Activated CD4-positive, CD25-positive, alpha-beta regulatory T cell (primary cell): ENCODE measurements around the gene GAL3ST3.

Experiments
- DNase-seq, 4 experiments: peaks; one replicate each; lab custom pipeline; 2025; lab: John Stamatoyannopoulos, UW

The GAL3ST3 gene

GRCh38 chr11:66069715-66070603 lies 21.0 kb upstream of the GAL3ST3 start, which contains the start of gene PACS1:
Gene PACS1 (plus strand): TSS chr11:66070272. CDS start chr11:66070487, 215 bp downstream.
- peak; percentile 33 to 72 (median 66) for DNase-seq

- DNase-seq, result peak in 1 of 4 experiments; percentile 21
Measured at GRCh38 chr11:66068923-66069714, 20.2 kb upstream of the GAL3ST3 start.

DNA sequence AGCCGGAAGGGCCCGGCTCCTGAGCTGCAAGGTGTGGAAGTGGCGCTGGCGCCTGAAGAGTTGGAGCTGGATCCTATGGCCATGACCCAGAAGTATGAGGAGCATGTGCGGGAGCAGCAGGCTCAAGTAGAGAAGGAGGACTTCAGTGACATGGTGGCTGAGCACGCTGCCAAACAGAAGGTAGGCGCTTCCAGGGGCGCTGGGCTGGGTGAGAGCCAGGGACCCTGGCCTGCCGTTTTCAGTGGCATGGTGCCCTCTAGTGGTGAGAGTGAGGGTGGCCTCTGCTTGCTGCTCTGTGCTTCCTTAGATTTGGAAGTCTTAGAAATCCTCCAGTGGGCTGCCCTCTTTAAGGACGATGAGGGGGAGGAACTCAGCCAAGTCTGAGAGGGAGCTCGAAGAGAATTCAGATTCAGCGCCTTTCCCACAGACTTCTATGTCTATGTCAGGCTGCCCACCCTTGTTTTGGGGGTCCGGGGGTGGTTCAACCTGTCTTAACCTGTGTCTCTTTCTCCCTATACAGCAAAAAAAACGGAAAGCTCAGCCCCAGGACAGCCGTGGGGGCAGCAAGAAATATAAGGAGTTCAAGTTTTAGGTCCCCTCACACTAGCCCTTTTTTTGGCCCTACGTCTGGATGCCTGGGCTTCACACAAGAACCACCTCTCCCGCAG lies 19.3 kb upstream of the GAL3ST3 start:
- peak; percentile 53 to 65 (median 59) for DNase-seq

DNA sequence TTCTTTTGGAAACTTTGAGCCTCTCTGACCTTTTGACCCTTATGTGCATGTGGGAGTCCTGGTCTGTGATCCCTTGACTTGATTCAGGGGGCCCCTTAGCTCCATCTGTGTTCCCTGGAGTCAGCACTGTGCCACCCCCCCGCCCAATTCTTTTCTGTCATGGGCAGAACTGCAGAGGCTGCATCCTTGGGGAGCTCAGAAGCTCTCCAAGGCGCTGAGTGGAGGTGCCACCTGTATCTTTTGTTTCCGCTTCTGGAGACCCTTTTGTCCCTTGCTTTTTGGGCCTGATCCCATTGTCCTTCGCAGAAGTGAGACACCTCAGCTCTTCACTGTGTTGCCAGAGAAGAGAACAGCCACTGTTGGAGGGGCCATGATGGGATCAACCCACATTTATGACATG lies 18.7 kb upstream of the GAL3ST3 start:
- no peak for DNase-seq

- no peak for DNase-seq
Measured at GRCh38 chr11:66066751-66067150, 17.8 kb upstream of the GAL3ST3 start.

DNA sequence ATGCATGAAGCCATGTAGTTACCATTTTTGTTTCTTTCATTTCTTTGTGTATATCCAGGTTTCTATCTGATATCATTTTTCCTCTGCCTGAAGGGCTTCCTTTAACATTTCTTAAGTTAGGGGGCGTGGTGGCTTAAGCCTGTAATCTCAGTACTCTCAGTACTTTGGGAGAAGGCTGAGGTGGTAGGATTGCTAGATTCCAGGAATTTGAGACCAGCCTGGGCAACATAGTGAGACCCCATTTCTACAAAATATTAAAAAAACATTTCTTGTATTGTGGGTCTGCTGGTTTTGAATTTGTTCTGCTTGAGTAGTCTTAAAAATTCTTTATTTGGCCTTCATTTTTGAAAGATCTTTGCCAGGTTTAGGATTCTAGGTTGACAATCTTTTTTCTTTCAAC lies 15.6 kb upstream of the GAL3ST3 start:
- no peak for DNase-seq

- DNase-seq, result no peak
Measured at GRCh38 chr11:66063900-66064299, 14.9 kb upstream of the GAL3ST3 start.

DNA sequence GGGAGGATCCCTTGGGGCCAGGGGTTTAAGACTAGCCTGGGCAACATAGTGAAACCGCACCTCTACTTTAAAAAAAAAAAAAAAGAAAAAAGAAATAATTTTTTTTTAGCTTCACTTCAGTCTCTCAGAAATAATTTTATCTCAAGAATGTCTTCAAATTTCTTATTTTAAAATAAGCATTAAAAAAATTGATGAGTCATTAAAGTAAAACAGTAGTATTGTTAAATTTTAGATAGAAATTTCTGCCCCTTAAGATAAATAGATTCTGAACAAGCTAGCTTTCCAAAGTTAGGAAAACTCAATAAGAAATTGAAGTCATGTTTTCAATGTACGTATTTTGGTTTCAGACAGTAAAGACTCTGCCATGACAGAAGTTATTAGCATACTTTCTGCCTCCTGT lies 13.4 kb upstream of the GAL3ST3 start:
- no peak for DNase-seq

- no peak for DNase-seq
Measured at GRCh38 chr11:66061268-66061667, 12.3 kb upstream of the GAL3ST3 start.

DNA sequence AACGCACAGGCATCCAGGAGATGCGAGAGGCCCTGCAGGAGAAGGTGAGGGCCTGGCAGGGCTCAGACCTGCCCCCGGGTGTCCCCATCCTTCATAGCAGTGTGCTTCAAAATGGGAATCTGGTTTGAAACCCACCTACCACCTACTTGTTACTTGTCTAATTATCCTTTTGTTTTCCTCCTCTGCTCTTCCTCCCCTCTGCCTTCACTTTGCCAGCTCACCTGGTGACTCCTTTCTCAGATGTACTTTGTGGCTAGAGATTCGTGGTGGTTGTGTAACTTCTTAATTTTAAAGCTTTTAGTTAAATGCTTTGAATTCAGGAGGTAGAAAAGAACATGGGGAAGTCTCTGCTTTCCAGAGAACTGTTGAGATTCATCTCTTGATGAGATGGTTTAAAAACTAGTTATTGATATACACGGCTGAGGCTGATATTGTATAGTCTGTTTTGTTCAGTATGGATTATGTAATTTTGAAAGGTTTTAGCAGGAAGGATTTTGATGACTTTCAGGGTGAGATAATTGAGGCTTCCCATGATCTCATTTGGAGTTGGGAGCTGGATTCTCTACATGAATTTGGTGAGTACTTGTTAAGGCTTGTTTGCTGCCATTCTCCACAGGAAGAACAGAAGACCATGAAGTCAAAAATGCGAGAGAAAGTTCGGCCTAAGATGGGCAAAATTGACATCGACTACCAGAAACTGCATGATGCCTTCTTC lies 11.2 kb upstream of the GAL3ST3 start:
- no peak for DNase-seq

DNA sequence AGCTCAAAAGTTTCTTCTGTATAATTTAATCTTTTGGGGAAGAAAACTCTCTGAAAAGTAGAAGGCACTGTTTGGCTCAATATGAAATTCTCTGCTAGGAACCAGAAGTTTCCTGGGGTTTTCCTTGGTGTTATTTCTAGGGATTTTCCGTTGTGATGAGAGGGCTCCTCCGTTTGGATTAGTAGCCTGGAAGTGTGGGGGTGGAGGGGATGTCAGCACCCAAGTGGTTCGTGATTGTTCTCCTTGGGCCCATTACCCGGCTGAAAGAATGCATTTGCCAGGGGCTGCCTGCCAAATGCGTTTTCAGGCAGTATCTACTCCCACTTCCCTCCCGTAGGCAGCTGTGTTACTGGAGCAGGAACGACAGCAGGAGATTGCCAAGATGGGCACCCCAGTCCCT lies 7.5 kb upstream of the GAL3ST3 start:
- DNase-seq, result no peak

- DNase-seq, result no peak
Measured at GRCh38 chr11:66055021-66055420, 6.1 kb upstream of the GAL3ST3 start.

DNA sequence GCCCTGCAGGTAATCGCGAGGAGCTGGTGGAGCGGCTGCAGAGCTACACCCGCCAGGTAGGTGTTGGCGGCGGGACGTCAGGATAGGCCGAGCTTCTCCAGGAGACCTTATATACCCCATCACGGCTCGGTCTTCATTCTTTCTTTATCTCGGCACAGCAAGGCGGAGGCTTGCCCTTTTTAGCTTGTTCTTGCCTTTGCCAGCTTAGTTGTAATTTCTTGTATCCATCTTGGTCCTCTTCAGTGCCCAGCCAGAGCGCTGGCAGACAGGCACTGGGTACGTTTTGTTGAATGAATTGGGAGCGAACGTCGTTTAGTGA lies 3.7 kb upstream of the GAL3ST3 start:
- no peak for DNase-seq

DNA sequence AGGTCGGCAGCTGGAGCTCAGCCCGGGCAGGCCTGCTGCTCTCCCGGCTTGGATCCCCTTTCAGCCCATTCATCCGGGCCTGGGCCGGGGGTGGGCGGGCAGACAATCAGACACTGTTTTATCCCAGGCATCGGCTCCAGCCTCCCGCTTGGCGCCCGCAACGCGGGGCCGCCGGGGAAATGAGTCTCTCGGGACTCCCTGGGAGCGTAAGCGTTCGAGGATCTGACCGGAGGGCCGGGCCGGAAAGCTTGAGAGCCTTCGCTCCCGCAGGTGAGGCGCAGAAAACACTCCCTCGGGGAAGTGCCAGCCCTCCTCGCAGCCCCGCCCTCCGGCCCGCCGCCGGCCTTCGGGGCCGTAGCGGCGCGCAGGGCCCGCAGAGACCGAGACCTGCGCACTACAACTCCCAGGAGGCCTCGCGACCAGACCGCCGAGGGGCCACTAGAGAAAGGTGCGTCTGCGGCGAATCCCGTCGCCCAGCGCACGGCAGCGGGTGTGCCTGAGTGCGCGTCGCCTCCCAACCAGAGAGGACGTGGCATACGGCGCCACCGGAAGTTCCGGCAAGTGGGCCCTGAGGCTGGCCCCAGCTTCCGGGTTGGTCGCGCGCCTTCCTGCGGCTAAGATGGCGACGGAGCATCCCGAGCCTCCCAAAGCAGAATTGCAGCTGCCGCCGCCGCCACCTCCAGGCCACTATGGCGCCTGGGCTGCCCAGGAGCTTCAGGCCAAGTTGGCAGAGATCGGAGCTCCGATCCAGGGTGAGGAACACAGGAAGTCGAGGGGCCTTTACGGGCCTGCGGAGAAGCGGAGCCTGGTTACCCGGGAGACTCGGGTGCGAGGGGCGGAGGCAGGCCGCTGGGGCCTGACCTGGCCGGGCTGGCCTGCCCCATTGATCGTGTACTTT lies 3.1 kb upstream of the GAL3ST3 start, which contains the start of gene SF3B2:
Gene SF3B2, plus strand, starts transcription at position 599 of the 898 bp plus-strand sequence. Its CDS starts 21 bp downstream, at position 620.
- peak; percentile 92 to 94 (median 94) for DNase-seq

DNA sequence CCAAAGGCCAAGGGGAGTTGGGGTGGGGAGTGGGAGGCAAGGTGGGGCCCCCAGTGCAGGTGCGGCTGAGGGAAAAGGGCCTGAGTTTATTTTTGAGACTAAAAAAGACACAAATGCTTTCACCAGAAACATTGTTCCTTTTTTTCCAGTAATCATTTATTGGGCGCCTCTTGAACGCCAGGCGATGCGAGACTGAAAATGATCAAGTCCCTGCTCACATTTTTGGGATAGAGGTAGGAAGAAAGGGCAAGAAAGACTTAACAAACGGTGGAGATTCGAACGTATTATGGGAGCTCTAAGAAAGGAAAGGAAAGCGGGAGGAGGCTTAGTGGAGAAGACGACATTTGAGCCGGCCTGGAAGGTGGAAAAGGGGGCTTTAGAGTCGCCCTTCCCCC lies 2.4 kb upstream of the GAL3ST3 start:
- no peak for DNase-seq

DNA sequence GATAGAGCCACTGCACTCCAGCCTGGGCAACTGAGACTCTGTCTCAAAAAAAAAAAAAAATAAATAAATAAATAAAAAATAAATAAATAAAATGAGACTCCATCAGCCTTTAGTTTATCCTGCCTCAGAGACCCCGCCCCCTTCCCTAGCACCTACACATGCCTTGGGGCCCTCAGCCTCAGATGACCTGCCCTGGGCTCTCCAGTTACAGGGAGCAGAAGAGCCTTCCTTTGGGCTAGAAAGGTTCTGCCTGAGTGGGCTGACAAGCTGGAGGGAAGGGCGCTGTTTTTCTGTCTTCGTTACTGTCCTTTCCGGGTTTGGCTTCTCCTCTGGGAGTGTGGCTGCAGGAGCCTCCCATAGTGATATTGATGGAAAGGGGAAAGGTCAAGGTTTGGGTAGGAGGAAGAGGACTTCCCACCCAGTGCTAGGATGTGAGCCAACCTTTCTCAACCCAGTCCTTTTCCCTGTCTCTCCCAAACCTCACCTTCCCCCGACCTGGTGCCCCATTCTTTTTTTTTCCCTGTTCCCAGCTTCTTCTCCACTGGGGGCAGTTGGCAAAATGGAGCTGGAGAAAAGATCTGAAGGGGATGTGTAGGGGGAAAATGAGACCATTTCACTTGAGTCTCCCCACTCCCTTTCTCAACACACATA lies 1.7 kb upstream of the GAL3ST3 start:
- DNase-seq, result no peak

GRCh38 chr11:66047541-66048365 lies 1.2 kb downstream of the GAL3ST3 start:
- DNase-seq, result no peak

DNA sequence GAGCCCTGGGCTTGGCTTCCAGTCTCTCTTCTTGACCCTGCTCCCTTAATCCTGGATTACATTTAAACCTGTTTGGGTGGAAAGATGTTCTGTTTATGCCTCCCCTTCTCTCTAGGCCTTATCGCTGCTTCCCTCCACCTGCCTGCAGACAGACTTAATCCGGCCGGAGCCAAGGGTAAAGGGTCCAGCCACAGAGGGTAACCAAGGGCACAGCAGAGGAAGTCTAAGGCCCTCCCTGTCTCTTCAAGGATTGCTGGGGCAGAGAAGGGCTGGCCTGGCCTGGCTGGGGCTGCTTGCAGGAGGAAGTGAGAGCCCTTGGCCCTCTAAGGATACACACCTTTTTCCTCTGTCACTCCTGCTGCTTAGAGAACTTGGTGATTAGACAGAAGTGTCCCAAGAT lies 2.1 kb downstream of the GAL3ST3 start:
- no peak for DNase-seq

DNA sequence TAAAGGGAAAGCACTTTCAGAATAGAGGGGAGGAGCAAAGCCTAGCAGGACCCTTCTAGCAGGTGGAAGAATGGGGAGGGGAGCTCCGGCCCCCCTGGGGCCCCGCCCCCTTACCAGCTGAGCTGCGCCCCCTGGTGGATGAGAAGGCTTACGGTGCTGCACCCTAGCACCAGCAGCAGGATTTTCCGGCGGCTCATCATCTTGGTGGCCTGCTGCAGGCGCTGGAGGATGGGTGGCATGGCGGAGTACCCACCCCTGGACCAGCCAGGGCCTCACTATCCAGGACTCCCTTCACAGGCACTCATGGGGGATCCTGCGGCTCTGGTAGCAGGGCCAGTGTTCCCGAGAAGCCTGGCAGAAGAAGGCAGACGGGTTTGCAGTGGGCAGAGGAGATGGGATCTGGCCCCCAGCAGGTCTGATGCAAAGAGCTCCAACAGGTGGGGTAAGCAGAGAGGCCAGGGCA lies 3.8 kb downstream of the GAL3ST3 start:
- DNase-seq, result peak; percentile 67 to 76 (median 72)
